Measurements from ENCODE around the gene SLC30A5. TPM values are rescaled to one million over a fixed set of nuclear protein-coding genes. Genes with fewer than 3 reads are reported as not detected.
"Not testable (repeated sequence)": the region's sequence is repeated elsewhere in the genome, so short reads cannot be mapped to it uniquely, and the experiment has no call there.

The SLC30A5 gene
- total RNA-seq, 1 donor from 2014 or later: 58.8 TPM

DNA sequence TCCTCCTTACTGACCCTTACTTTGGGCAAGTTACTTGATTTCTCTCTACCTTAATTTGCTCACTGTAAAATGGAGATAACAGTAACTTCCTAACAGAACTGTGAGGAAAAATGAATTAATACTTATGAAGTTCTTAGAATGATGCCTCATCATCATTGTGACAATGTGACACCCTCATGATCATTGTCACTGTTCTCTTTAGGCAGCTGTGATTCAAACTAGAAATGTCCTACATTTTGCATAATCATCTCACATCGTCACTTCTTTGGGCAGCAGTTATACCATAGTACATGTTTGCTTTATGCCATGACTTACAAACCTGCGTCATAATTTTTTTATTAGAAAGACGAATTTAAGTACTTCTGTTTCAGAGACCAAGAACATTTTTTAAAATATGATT is 9.7 kb downstream of the SLC30A5 start:
- Mint-ChIP-seq H3K27ac (ENCODE audit: unreplicated experiment) (no peak overlapping the region), H3K9me3 (ENCODE audit: unreplicated experiment) (no peaks in the 10 kb centered on the region), H3K4me1 (ENCODE audit: low read depth, unreplicated experiment) (peaks cover 7% of the 10 kb centered on the region), H3K27me3 (ENCODE audit: low read depth, unreplicated experiment) (no peaks in the 10 kb centered on the region), H3K36me3 (ENCODE audit: low read depth, unreplicated experiment) (peaks cover 12% of the 10 kb centered on the region), H3K4me3 (ENCODE audit: unreplicated experiment) (no peak overlapping the region)
- Histone ChIP-seq H3K4me3 (ENCODE audit: insufficient read depth, low read depth, low read length) (no peak overlapping the region), H4K20me1 (ENCODE audit: insufficient read depth, low read length) (peaks cover 14% of the 10 kb centered on the region), H2AFZ (ENCODE audit: low read depth, low read length) (no peak overlapping the region), H3K4me2 (ENCODE audit: low read length) (no peak overlapping the region), H3K27me3 (ENCODE audit: insufficient read depth, low read length) (no peaks in the 10 kb centered on the region), H3K4me1 (ENCODE audit: insufficient read depth, low read length) (no peaks in the 10 kb centered on the region), H3K9ac (ENCODE audit: low read length) (no peak overlapping the region), H3K36me3 (ENCODE audit: insufficient read depth, low read length) (peaks cover 43% of the 10 kb centered on the region), H3K79me2 (ENCODE audit: insufficient read depth, low read length) (peaks cover 41% of the 10 kb centered on the region), H3K9me3 (ENCODE audit: insufficient read depth, low read depth, low read length) (no peaks in the 10 kb centered on the region), H3K27ac (ENCODE audit: low read depth, low read length) (no peak overlapping the region)
- TF ChIP-seq CTCF (IDR thresholded peaks at IDR 0.05; ENCODE audit: insufficient read depth, low read depth, low read length): no peak
- no peak for TF ChIP-seq EZH2 (IDR thresholded peaks at IDR 0.05; ENCODE audit: insufficient read depth, low read length)
- FAIRE-seq (no peak), DNase-seq (ENCODE audit: low read depth) (no peak)

DNA sequence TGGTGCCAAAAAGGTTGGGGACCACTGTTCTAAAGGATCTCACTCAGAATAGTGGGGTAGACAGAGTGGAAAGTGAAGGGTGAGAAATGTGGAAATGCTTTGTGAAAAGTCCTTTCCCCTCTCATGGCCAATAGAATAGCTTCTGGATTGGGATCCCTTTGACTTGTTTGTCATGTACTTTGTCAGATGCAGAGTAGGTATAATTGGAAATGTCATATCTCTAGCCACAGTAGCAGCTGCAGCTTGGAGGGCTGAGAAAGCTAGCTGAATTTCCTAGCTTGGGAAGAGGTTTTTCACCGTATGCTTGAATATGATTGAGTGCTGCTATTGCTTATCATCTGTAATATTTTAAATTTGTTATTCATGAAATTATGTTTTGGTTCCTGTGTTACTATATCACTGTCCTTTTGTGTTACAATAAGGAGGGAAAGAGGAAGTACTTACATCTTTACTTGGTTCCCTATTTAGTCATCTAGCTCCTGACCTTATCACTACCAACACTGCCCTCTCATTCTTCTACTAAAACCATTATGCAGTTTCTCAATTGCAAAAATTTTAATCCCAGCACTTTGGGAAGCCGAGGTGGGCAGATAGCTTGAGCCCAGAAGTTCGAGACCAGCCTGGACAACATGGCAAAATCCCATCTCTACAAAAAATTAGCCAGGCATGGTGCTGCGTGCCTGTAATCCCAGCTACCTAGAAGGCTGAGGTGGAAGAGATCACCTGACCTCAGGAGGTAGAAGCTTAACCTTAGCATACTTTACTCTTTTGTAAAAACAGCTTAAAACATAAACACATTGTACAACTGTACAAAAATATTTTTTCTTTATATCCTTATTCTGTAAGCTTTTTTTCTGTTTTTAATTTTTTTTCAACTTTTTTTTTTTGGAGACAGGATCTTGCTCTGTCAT is 12.4 kb downstream of the SLC30A5 start:
- Histone ChIP-seq H3K9me3 (ENCODE audit: insufficient read depth, low read depth, low read length) (no peaks in the 10 kb centered on the region), H3K27me3 (ENCODE audit: insufficient read depth, low read length) (no peaks in the 10 kb centered on the region), H3K9ac (ENCODE audit: low read length) (no peak overlapping the region), H3K4me3 (ENCODE audit: insufficient read depth, low read depth, low read length) (no peak overlapping the region), H3K4me2 (ENCODE audit: low read length) (no peak overlapping the region), H3K27ac (ENCODE audit: low read depth, low read length) (no peak overlapping the region), H4K20me1 (ENCODE audit: insufficient read depth, low read length) (no peaks in the 10 kb centered on the region), H3K79me2 (ENCODE audit: insufficient read depth, low read length) (peaks cover 14% of the 10 kb centered on the region), H3K36me3 (ENCODE audit: insufficient read depth, low read length) (peaks cover 57% of the 10 kb centered on the region), H2AFZ (ENCODE audit: low read depth, low read length) (no peak overlapping the region), H3K4me1 (ENCODE audit: insufficient read depth, low read length) (no peaks in the 10 kb centered on the region)
- Mint-ChIP-seq H3K27me3 (ENCODE audit: low read depth, unreplicated experiment) (no peaks in the 10 kb centered on the region), H3K4me1 (ENCODE audit: low read depth, unreplicated experiment) (no peaks in the 10 kb centered on the region), H3K36me3 (ENCODE audit: low read depth, unreplicated experiment) (peaks cover 10% of the 10 kb centered on the region), H3K4me3 (ENCODE audit: unreplicated experiment) (no peak overlapping the region), H3K27ac (ENCODE audit: unreplicated experiment) (no peak overlapping the region), H3K9me3 (ENCODE audit: unreplicated experiment) (no peaks in the 10 kb centered on the region)
- no peak for DNase-seq (ENCODE audit: low read depth)
- FAIRE-seq: no peak
- TF ChIP-seq EZH2 (IDR thresholded peaks at IDR 0.05; ENCODE audit: insufficient read depth, low read length) (no peak), CTCF (IDR thresholded peaks at IDR 0.05; ENCODE audit: insufficient read depth, low read depth, low read length) (no peak)

DNA sequence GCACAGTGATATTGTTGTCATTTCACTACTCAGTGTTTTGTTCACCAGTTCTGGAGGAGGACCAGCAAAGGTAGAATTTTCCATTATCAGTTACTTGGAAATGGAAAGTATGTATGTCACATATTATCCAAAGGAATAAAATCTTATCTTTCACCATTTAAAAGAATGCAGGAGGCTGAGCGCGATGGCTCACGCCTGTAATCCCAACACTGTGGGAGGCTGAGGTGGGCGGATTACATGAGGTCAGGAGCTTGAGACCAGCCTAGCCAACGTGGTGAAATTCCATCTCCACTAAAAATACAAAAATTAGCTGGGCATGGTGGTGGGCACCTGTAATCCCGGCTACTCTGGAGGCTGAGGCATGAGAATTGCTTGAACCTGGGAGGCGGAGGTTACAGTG is 14.6 kb downstream of the SLC30A5 start:
- H3K4me3 Mint-ChIP-seq (ENCODE audit: unreplicated experiment); H4K20me1 ChIP-seq (ENCODE audit: insufficient read depth, low read length); H3K4me3 ChIP-seq (ENCODE audit: insufficient read depth, low read depth, low read length); H3K9me3 ChIP-seq (ENCODE audit: insufficient read depth, low read depth, low read length); H3K27ac ChIP-seq (ENCODE audit: low read depth, low read length); H3K27ac Mint-ChIP-seq (ENCODE audit: unreplicated experiment); FAIRE-seq; H3K27me3 ChIP-seq (ENCODE audit: insufficient read depth, low read length); DNase-seq (ENCODE audit: low read depth); H3K4me1 ChIP-seq (ENCODE audit: insufficient read depth, low read length); H3K27me3 Mint-ChIP-seq (ENCODE audit: low read depth, unreplicated experiment); H3K79me2 ChIP-seq (ENCODE audit: insufficient read depth, low read length); H3K9ac ChIP-seq (ENCODE audit: low read length); H3K4me1 Mint-ChIP-seq (ENCODE audit: low read depth, unreplicated experiment); H2AFZ ChIP-seq (ENCODE audit: low read depth, low read length); H3K4me2 ChIP-seq (ENCODE audit: low read length); H3K9me3 Mint-ChIP-seq (ENCODE audit: unreplicated experiment): not testable (repeated sequence)
- H3K36me3 Mint-ChIP-seq (ENCODE audit: low read depth, unreplicated experiment): peaks cover 10% of the 10 kb centered on the region
- H3K36me3 ChIP-seq (ENCODE audit: insufficient read depth, low read length): peaks cover 51% of the 10 kb centered on the region

Measured in astrocyte (in vitro differentiated cells and primary cell).